GM19438 (cell line): Measurements from ENCODE around the gene ADM5.

Experiments used
- ATAC-seq: cut with Tn5 transposase; IDR thresholded peaks from one replicate; pipeline ENCODE4 v1.9.1; 2021; ENCODE audit warnings: low read depth; ENCODE audit not compliant: unreplicated experiment

Gene ADM5

DNA sequence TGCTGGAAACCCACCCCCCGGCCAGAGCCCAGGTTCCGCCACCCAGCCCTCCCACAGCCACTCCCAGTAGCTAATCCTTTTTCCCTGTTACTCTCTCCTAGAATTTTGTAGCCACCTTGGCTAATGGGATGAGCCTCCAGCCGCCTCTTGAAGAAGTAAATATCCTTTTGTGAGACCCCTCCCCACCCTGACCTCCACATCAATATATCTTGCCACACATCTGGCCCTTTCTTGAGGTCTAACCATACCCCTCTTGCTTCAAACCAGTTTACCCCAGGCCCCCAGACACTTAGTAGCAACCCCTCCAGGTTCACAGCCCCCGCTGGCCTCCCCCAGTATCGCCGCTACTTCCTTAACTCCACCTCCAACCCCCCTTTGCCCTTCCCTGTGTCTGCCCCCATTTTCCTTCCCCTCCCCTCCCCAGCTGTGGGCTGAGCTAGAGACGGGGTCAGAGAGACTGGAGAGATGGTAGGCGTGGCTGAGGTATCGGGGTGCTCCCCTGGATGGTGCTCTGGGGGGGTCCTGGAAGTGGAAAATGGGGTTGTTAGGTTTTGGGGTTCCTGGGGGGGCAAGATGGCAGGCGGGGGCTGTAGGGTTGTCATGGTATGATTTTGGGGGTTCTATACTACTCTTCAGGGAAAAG is 9.5 kb upstream of the ADM5 start:
- ATAC-seq: no peak

DNA sequence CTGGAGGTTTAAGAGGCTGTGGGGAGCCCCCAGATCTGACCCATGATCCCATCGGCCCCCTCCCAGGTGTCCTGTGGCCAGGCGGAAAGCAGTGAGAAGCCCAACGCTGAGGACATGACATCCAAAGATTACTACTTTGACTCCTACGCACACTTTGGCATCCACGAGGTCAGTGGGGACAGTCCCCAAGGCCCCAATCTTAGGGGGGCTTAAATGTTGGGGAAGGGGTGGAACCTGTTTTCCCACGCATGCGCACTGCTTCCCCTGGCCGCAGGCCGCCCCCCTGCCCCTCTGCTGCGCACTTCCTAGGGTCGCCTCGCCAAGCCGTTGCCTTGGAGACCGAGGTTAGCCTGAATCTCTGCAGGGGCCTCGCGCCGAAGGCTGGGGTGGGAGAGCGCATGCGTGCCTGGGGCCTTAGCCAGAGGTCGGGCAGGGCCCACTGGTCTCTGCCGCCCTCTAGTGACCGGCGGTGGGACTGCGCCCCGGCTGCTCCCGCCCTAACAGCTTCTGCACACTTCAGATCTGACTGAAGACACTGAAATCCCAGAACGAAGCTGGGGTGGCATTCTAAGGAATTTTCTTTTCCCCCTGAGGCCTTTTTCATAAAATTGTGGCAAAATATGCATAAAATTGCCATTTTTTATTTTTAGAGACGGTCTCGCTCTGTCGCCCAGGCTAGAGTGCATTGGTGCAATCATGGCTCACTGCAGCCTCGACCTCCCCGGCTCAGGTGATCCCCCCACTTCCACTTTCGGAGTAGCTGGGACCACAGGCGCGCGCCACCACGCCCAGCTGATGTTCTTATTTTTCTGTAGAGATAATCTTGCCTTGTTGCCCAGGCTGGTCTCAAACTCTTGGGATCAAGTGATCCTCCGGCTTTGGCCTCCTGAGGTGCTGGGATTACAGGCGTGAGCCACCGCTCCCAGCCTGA is 8.7 kb upstream of the ADM5 start:
- no peak for ATAC-seq

DNA sequence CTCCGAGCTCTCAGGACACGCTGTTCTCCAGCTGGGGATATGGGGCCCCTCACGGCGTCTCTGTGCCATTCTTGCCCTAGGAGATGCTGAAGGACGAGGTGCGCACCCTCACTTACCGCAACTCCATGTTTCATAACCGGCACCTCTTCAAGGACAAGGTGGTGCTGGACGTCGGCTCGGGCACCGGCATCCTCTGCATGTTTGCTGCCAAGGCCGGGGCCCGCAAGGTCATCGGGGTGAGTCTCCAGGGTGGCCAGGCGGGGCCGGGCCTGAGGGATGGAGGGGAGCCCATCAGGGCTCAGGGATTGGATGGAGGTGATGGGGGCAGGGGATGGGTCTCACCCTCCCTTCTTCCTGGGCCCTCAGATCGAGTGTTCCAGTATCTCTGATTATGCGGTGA is 7.6 kb upstream of the ADM5 start:
- no peak for ATAC-seq

DNA sequence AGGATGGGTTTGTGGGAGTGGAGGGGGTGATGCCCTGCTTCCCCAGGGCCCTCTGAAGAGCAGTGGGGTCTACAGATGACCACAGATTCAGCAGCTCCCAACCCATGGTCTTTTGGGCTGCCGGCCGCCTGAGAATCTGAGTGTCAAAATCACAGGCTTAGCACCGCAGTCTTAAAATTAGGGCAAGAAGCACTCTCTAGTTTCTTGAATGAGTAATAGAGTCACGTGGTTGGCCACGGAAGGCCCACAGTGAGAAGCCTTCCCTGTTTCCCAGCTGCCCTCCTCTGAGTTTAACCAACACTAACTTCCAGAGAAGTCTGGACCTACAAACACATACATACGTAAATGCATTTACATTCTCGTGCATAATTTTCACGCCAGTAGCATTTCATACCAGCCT is 7.1 kb upstream of the ADM5 start:
- ATAC-seq: no peak

- no peak for ATAC-seq
Measured at GRCh38 chr19:49683814-49684250, 5.6 kb upstream of the ADM5 start.

- ATAC-seq: no peak
Measured at GRCh38 chr19:49684251-49684982, 5.0 kb upstream of the ADM5 start.

DNA sequence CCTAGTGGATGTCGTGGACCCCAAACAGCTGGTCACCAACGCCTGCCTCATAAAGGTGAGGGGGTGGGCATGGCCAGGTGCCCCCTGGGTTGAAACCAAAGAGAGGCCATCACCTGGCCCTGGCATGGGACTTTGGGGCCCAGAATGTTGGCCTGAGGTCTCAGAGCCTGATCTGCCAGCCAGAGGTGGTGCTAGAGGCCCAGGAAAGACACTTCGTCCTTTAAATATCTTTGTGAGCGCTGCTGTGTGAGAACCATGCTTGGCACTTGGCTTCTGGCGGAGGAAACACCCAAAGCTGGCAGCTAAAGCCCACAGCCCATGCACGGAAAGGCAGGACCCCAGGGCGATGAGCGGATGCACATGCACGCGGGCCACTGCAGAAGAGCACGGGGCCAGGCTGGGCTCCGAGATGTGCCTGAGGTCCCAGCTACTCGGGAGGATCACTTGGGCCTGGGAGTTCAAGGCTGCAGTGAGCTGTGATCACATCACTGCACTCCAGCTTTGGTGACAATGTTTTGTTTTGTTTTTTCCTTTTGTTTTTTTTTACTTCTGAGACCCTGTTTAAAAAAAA is 4.3 kb upstream of the ADM5 start:
- ATAC-seq: no peak

GRCh38 chr19:49685845-49686332 is 3.5 kb upstream of the ADM5 start:
- no peak for ATAC-seq

- ATAC-seq: no peak
Measured at GRCh38 chr19:49686503-49687088, 2.8 kb upstream of the ADM5 start.

DNA sequence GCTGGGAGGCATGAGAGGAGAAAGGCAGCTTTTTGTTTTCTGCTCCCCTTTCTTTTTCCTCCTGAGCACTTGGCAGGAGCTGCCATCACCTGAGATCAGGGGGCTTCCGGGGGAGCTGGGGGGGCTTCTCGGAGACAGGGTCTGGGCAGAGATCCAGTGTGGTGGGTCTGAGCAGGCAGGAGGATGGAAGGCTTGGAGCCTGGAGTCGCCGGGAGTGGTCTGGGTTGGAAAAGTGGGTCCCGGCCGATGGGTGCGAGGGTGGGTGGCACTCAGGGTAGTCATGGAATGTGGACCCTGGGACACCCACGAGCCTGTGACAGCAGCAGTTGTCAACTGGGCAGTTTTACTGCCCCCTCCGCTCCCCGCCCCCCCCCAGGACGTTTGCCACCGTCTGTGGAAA is 2.2 kb upstream of the ADM5 start:
- ATAC-seq: no peak

DNA sequence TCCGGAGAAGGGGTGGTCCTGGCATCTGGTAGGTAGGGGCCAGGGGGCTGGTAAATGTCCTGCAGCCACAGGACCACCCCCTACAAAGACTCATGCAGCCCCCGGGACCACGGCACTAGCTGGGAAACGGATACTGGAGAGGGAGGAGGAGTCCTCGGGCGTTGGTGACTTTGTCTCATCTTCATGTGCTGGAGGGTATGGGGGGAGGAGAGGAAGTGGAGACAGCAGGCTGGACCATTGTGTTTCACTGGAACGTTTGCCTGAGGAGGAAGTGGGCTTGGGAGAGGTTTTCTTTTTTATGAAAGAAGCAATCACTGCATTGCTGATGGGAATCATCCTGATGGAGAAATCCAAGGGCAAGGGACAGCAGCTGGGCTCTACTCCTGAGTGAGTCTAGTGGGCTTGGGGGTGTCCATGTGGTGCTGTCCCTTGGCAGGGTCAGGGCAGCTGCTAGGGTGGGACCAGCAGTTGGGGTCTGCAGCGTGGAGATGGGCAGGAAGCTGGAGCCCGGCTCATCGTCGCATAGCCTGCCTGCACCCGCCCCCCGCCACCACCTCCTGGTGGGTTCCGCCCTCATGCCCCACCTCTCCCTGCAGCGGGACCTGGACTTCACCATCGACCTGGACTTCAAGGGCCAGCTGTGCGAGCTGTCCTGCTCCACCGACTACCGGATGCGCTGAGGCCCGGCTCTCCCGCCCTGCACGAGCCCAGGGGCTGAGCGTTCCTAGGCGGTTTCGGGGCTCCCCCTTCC is 1.7 kb upstream of the ADM5 start:
- no peak for ATAC-seq

- no peak for ATAC-seq
Measured at GRCh38 chr19:49688531-49689132, 762 bp upstream of the ADM5 start.

- no peak for ATAC-seq
Measured at GRCh38 chr19:49690079-49690655, 773 bp downstream of the ADM5 start.

GRCh38 chr19:49690656-49691242 is 1.4 kb downstream of the ADM5 start, which contains the start of gene CPT1C:
TSS of gene CPT1C (plus strand) at chr19:49691116. CDS start at chr19:49692253, 1,137 bp downstream.
- no peak for ATAC-seq

- ATAC-seq: no peak
Measured at GRCh38 chr19:49691243-49692146, 2.1 kb downstream of the ADM5 start.

DNA sequence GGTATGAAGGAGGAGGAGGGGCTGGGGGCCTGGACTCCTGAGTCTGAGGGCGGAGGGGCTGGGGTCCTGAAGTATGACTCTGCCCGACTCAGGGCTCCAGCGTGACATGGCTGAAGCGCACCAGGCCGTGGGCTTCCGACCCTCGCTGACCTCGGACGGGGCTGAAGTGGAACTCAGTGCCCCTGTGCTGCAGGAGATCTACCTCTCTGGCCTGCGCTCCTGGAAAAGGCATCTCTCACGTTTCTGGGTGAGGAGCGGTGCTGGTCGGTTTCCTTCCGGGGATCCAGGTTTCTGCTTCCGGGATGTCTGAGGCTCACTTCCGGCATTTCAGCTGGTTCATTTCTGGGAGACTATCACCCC is 2.7 kb downstream of the ADM5 start:
- ATAC-seq: no peak

GRCh38 chr19:49696115-49696514 is 6.7 kb downstream of the ADM5 start:
- no peak for ATAC-seq

- no peak for ATAC-seq
Measured at GRCh38 chr19:49696865-49697264, 7.5 kb downstream of the ADM5 start.
